ENCODE data around the gene C16orf46. TPM values are rescaled to one million over a fixed set of nuclear protein-coding genes. Genes with fewer than 3 reads are reported as not detected.

Gene C16orf46
- total and polyA plus RNA-seq, 9 of the 15 experiments (the other 6 are each of a cell fraction or from before 2014, with no cell fraction given), result 0.10 to 0.98 (median 0.41) TPM; not detected in 1

GRCh38 chr16:81076566-81077075 lies 417 bp downstream of the C16orf46 start (continued):
- TF ChIP-seq AFF4 (CRISPR knock-in tag; IDR thresholded peaks at IDR 0.05) (peak; percentile 52; the same call in 1 of the 2 replicates), MCM7 (IDR thresholded peaks at IDR 0.05) (no peak), TCF3 (CRISPR knock-in tag; IDR thresholded peaks at IDR 0.05) (no peak), CREM (IDR thresholded peaks at IDR 0.05; ENCODE audit: low read depth) (peak; percentile 52), ZNF395 (CRISPR knock-in tag; IDR thresholded peaks at IDR 0.05) (no peak), CBFB (CRISPR knock-in tag; IDR thresholded peaks at IDR 0.05) (no peak), ZFP1 (CRISPR knock-in tag; IDR thresholded peaks at IDR 0.05) (no peak), ASH1L (IDR thresholded peaks at IDR 0.05; ENCODE audit: borderline replicate concordance, low read depth, partially characterized antibody) (no peak), JUNB (CRISPR knock-in tag; conservative IDR thresholded peaks at IDR 0.05) (no peak), ATF1 (CRISPR knock-in tag; IDR thresholded peaks at IDR 0.05) (no peak), ATF1 (tag; IDR thresholded peaks at IDR 0.05) (no peak), HNRNPH1 (optimal IDR thresholded peaks at IDR 0.05; ENCODE audit: low read depth, low read length) (no peak), TARDBP (IDR thresholded peaks at IDR 0.05) (no peak)
- TF ChIP-seq, protein P1, sequence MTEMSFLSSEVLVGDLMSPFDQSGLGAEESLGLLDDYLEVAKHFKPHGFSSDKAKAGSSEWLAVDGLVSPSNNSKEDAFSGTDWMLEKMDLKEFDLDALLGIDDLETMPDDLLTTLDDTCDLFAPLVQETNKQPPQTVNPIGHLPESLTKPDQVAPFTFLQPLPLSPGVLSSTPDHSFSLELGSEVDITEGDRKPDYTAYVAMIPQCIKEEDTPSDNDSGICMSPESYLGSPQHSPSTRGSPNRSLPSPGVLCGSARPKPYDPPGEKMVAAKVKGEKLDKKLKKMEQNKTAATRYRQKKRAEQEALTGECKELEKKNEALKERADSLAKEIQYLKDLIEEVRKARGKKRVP (CRISPR knock-in tag; IDR thresholded peaks at IDR 0.05), result no peak
- TF ChIP-seq, protein P2, sequence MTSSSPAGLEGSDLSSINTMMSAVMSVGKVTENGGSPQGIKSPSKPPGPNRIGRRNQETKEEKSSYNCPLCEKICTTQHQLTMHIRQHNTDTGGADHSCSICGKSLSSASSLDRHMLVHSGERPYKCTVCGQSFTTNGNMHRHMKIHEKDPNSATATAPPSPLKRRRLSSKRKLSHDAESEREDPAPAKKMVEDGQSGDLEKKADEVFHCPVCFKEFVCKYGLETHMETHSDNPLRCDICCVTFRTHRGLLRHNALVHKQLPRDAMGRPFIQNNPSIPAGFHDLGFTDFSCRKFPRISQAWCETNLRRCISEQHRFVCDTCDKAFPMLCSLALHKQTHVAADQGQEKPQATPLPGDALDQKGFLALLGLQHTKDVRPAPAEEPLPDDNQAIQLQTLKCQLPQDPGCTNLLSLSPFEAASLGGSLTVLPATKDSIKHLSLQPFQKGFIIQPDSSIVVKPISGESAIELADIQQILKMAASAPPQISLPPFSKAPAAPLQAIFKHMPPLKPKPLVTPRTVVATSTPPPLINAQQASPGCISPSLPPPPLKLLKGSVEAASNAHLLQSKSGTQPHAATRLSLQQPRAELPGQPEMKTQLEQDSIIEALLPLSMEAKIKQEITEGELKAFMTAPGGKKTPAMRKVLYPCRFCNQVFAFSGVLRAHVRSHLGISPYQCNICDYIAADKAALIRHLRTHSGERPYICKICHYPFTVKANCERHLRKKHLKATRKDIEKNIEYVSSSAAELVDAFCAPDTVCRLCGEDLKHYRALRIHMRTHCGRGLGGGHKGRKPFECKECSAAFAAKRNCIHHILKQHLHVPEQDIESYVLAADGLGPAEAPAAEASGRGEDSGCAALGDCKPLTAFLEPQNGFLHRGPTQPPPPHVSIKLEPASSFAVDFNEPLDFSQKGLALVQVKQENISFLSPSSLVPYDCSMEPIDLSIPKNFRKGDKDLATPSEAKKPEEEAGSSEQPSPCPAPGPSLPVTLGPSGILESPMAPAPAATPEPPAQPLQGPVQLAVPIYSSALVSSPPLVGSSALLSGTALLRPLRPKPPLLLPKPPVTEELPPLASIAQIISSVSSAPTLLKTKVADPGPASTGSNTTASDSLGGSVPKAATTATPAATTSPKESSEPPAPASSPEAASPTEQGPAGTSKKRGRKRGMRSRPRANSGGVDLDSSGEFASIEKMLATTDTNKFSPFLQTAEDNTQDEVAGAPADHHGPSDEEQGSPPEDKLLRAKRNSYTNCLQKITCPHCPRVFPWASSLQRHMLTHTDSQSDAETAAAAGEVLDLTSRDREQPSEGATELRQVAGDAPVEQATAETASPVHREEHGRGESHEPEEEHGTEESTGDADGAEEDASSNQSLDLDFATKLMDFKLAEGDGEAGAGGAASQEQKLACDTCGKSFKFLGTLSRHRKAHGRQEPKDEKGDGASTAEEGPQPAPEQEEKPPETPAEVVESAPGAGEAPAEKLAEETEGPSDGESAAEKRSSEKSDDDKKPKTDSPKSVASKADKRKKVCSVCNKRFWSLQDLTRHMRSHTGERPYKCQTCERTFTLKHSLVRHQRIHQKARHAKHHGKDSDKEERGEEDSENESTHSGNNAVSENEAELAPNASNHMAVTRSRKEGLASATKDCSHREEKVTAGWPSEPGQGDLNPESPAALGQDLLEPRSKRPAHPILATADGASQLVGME (CRISPR knock-in tag; IDR thresholded peaks at IDR 0.05), result no peak
- TF ChIP-seq, protein P3, sequence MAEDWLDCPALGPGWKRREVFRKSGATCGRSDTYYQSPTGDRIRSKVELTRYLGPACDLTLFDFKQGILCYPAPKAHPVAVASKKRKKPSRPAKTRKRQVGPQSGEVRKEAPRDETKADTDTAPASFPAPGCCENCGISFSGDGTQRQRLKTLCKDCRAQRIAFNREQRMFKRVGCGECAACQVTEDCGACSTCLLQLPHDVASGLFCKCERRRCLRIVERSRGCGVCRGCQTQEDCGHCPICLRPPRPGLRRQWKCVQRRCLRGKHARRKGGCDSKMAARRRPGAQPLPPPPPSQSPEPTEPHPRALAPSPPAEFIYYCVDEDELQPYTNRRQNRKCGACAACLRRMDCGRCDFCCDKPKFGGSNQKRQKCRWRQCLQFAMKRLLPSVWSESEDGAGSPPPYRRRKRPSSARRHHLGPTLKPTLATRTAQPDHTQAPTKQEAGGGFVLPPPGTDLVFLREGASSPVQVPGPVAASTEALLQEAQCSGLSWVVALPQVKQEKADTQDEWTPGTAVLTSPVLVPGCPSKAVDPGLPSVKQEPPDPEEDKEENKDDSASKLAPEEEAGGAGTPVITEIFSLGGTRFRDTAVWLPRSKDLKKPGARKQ (CRISPR knock-in tag; IDR thresholded peaks at IDR 0.05), result no peak
